OCI-LY3 (cell line): ENCODE measurements around the gene POM121L2.

Source experiments
- H2AFZ ChIP-seq: fragments of 200-600, 300-600 bp; shearing (Covaris generic); 2 replicates; pipeline ENCODE4 v1.6.0; 2014; ENCODE audit warnings: antibody characterized with exemption, low read depth, low read length
- H3K27ac ChIP-seq: fragments of 200-600, 300-600 bp; sonication (generic); 2 replicates; pipeline ENCODE4 v1.5.1; 2014; ENCODE audit warnings: mild to moderate bottlenecking, low read length, moderate library complexity, mixed read lengths
- H3K27me3 ChIP-seq: fragments of 200-600, 300-600 bp; sonication (generic); 2 replicates; pipeline ENCODE4 v1.6.1; 2014; ENCODE audit warnings: low read depth, low read length, mixed read lengths
- H3K36me3 ChIP-seq: fragments of 200-600, 300-600 bp; sonication (generic); replicated peaks from 2 replicates; pipeline ENCODE3; 2014; ENCODE audit warnings: low read depth, low read length, mixed read lengths
- H3K4me1 ChIP-seq: fragments of 300-600, 200-600 bp; sonication (generic); 2 replicates; pipeline ENCODE4 v1.6.1; 2014; ENCODE audit warnings: low read length, mixed read lengths
- H3K4me2 ChIP-seq: fragments of 200-600, 300-600 bp; sonication (generic); 2 replicates; pipeline ENCODE4 v1.6.1; 2014; ENCODE audit warnings: low read length, mixed read lengths
- H3K4me3 ChIP-seq: fragments of 300-600, 200-600 bp; sonication (generic); 2 replicates; pipeline ENCODE4 v1.5.1; 2014; ENCODE audit warnings: antibody characterized with exemption, mild to moderate bottlenecking, low read length, moderate library complexity
- H3K79me2 ChIP-seq: fragments of 300-600, 200-600 bp; shearing (Covaris generic); 2 replicates; pipeline ENCODE4 v1.6.1; 2014; ENCODE audit warnings: mild to moderate bottlenecking, low read length, mixed read lengths
- H3K9ac ChIP-seq: fragments of 300-600, 200-600 bp; shearing (Covaris generic); 2 replicates; pipeline ENCODE4 v1.6.0; 2014; ENCODE audit warnings: mild to moderate bottlenecking, low read length, moderate library complexity
- H3K9me3 ChIP-seq: fragments of 200-600, 300-600 bp; shearing (Covaris generic); 2 replicates; pipeline ENCODE4 v1.6.1; 2014; ENCODE audit warnings: low read length, mixed read lengths; ENCODE audit not compliant: insufficient read depth
- H4K20me1 ChIP-seq: fragments of 200-600, 300-600 bp; sonication (generic); 2 replicates; pipeline ENCODE4 v1.6.1; 2016; ENCODE audit warnings: low read length, mixed read lengths; ENCODE audit not compliant: insufficient read depth
- EZH2phosphoT487 ChIP-seq: fragments of 200-600 bp; shearing (Covaris generic); IDR thresholded peaks from 2 replicates; pipeline ENCODE4 v1.6.1; 2018; ENCODE audit warnings: antibody characterized with exemption, mixed run types, low read depth
- TF ChIP-seq, protein P1 (sequence below): fragments of 200-600, 300-600 bp; sonication (generic); IDR thresholded peaks from 2 replicates; pipeline ENCODE4 v1.5.1; 2014; ENCODE audit warnings: antibody characterized with exemption, low read length, low read depth

POM121L2 gene

DNA sequence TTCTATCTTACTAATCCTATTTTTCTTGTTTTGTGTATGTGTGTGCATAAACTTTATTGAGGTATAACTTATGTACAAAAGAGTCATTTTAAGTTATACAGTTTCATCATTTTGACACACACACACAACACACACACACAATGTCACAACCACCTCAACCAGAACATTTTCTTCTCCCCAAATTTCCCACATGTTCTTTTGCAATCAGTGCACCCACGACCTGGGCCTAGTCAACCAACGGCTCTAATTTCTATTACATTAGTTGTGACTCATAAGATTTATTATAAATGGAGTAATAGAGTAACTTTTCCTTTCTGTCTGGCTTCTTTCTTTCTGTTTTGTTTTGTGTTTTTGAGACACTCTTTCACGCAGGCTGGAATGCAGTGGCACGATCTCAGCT, 9.8 kb upstream of the POM121L2 start:
- Histone ChIP-seq H3K9ac (no peak overlapping the region), H3K27me3 (no peaks in the 10 kb centered on the region), H3K27ac (no peak overlapping the region), H2AFZ (no peak overlapping the region), H4K20me1 (no peaks in the 10 kb centered on the region), H3K79me2 (no peaks in the 10 kb centered on the region), H3K36me3 (no peaks in the 10 kb centered on the region), H3K4me3 (no peak overlapping the region), H3K9me3 (no peaks in the 10 kb centered on the region), H3K4me1 (no peaks in the 10 kb centered on the region), H3K4me2 (no peak overlapping the region)
- TF ChIP-seq, protein P1, sequence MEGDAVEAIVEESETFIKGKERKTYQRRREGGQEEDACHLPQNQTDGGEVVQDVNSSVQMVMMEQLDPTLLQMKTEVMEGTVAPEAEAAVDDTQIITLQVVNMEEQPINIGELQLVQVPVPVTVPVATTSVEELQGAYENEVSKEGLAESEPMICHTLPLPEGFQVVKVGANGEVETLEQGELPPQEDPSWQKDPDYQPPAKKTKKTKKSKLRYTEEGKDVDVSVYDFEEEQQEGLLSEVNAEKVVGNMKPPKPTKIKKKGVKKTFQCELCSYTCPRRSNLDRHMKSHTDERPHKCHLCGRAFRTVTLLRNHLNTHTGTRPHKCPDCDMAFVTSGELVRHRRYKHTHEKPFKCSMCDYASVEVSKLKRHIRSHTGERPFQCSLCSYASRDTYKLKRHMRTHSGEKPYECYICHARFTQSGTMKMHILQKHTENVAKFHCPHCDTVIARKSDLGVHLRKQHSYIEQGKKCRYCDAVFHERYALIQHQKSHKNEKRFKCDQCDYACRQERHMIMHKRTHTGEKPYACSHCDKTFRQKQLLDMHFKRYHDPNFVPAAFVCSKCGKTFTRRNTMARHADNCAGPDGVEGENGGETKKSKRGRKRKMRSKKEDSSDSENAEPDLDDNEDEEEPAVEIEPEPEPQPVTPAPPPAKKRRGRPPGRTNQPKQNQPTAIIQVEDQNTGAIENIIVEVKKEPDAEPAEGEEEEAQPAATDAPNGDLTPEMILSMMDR: no peak
- no peak for TF ChIP-seq EZH2phosphoT487

DNA sequence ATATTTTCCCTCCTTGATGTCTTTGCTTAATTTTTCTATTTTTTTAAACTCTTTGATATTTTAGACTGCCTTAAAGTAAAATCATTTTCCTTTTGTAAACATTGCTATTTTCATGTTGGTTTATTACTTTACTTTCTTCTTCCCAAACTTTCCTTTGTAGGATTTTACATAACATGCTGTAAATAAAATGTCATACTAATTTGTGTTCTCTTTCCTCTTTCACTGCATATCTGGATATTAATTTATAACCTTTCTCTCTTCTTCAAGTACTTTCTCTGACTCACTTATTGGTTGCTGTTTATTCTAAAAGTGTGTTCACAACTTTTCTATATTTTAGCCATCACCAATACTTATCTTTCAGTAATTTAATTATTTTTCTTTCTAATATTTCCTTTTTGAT, 9.3 kb upstream of the POM121L2 start:
- Histone ChIP-seq H3K27ac (no peak overlapping the region), H3K4me3 (no peak overlapping the region), H3K27me3 (no peaks in the 10 kb centered on the region), H3K36me3 (no peaks in the 10 kb centered on the region), H4K20me1 (no peaks in the 10 kb centered on the region), H3K9ac (no peak overlapping the region), H3K9me3 (no peaks in the 10 kb centered on the region), H3K4me2 (no peak overlapping the region), H3K4me1 (no peaks in the 10 kb centered on the region), H2AFZ (no peak overlapping the region), H3K79me2 (no peaks in the 10 kb centered on the region)
- TF ChIP-seq, protein P1: no peak
- no peak for TF ChIP-seq EZH2phosphoT487

DNA sequence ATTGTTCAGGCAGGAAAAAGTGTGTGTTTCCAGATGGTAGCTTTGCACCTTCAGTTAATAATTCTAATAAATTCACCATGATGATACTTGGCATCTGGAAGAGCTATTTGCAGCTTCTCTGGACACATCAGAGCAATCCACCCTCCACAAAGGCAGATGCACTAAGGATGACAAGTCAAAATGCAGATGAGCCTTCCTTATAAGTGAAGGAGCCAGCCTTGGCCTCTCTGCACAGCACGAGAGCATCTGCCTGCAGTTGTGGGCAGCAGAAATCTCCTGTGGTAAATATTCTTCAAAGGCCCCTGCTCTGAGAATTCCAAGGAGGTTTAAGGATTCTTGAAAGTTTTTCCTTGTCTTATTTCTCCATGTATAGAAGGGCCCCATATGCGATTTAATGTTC, 6.9 kb upstream of the POM121L2 start:
- TF ChIP-seq, protein P1: no peak
- TF ChIP-seq EZH2phosphoT487: no peak

DNA sequence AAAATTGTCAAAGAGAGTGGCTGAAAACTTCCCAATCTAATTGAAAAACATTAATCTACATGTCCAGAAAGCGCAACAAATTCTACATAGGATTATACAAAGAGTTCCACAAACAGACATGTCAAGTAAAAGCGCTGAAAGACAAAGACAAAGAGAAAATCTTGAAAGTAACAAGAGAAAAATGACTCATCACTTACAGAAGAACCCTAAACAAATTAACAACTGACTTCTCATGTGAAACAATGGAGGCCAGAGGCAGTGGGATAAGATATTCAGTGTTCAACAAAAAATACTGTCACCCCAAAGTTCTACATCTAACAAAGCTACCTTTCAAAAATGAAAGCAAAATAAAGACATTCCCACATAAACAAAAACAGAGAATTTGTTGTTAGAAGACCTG, 2.0 kb upstream of the POM121L2 start:
- no peak overlapping the region for H3K27ac ChIP-seq
- H3K4me3 ChIP-seq: no peak overlapping the region
- no peaks in the 10 kb centered on the region for H3K36me3 ChIP-seq
- no peaks in the 10 kb centered on the region for H3K9me3 ChIP-seq
- H3K4me1 ChIP-seq: no peaks in the 10 kb centered on the region
- no peaks in the 10 kb centered on the region for H4K20me1 ChIP-seq
- no peaks in the 10 kb centered on the region for H3K79me2 ChIP-seq
- TF ChIP-seq, protein P1: no peak
- TF ChIP-seq EZH2phosphoT487: no peak
- no peaks in the 10 kb centered on the region for H3K27me3 ChIP-seq
- no peak overlapping the region for H3K4me2 ChIP-seq
- H2AFZ ChIP-seq: no peak overlapping the region
- no peak overlapping the region for H3K9ac ChIP-seq

More for the DNA sequence above, 6.9 kb upstream of the POM121L2 start:
- H4K20me1 ChIP-seq: no peaks in the 10 kb centered on the region
- no peak overlapping the region for H2AFZ ChIP-seq
- H3K27ac ChIP-seq: no peak overlapping the region
- H3K9ac ChIP-seq: no peak overlapping the region
- no peaks in the 10 kb centered on the region for H3K4me1 ChIP-seq
- H3K4me2 ChIP-seq: no peak overlapping the region
- H3K79me2 ChIP-seq: no peaks in the 10 kb centered on the region
- no peak overlapping the region for H3K4me3 ChIP-seq
- no peaks in the 10 kb centered on the region for H3K9me3 ChIP-seq
- no peaks in the 10 kb centered on the region for H3K27me3 ChIP-seq
- no peaks in the 10 kb centered on the region for H3K36me3 ChIP-seq
